SIG-M5 treated with dmso at 0.1 percent for 504 hours (cell line): Measurements from ENCODE around the gene SLC5A9.
"Not testable (repeated sequence)": the region's sequence is repeated elsewhere in the genome, so short reads cannot be mapped to it uniquely, and the experiment has no call there.

Source experiments
- DNase-seq: peaks from one replicate; lab custom pipeline; 2025; ENCODE audit not compliant: unreplicated experiment; lab: John Stamatoyannopoulos, UW

The SLC5A9 gene

DNA sequence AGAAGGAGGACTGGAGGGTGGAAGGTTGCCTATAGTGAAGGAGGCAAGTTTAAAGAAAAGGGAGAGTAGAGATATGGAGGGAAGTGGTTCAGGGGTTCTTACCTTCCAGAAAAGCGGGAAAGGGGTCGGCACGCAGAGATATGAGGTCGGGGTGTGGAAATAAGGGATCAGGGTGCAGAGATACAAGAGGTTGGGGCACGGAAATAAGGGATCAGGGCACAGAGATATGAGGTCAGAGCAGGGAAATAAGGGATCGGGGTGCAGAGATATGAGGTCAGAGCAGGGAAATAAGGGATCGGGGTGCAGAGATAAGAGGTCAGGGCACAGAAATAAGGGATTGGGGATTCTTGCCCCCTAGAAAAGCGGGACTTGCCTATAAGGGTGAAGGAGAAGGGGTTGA, 9.1 kb upstream of the SLC5A9 start:
- DNase-seq = not testable (repeated sequence)

DNA sequence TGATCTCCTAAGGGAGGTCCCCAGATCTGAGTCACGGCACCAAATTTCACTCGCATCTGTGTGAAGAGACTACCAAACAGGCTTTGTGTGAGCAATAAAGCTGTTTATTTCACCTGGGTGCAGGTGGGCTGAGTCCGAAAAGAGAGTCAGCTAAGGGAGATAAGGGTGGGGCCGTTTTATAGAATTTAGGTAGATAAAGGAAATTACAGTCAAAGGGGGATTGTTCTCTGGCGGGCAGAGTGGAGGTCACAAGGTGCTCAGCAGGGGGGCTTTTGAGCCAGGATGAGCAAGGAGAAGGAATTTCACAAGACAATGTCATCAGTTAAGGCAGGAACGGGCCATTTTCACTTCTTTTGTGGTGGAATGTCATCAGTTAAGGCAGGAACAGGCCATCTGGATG, 8.2 kb upstream of the SLC5A9 start:
- not testable (repeated sequence) for DNase-seq

DNA sequence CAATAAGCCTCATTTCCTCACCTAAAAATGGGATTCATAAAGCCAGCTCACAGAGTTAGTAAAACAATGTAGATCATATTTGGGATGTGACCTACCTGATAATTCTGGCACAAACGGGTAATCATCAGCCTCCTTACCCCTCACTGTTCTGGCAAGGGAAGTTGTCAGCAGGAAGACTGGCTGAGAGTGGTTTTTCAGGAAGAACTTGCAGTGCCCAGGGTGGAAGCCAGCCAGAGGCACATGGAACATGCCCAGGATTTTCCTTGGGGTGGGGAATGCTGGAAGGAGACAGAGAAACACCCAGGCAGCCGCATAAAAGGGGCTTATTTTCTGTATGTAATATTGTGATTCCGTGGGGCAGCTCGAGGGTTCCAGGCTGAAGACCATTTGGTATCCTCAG, 7.7 kb upstream of the SLC5A9 start:
- DNase-seq = no peak

DNA sequence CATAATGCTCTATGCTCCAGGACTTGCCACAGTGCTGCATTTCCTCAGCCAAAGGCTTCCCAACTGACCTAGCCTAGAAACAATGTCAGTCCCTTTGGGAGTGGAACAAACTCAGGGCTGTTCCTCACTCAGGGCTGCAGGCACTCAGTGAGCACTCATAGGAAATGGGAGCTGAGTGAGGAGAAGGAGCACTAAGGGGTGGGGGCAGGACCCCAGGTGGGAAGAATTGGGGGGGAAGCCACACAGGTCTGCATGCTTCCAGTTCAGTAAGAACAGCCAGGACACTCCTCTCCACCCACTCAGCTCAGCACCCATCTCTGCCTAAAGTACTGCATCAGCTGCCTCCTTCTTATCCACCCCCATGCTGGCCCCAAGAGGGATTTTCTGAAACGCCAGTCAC, 7.3 kb upstream of the SLC5A9 start:
- DNase-seq = no peak

DNA sequence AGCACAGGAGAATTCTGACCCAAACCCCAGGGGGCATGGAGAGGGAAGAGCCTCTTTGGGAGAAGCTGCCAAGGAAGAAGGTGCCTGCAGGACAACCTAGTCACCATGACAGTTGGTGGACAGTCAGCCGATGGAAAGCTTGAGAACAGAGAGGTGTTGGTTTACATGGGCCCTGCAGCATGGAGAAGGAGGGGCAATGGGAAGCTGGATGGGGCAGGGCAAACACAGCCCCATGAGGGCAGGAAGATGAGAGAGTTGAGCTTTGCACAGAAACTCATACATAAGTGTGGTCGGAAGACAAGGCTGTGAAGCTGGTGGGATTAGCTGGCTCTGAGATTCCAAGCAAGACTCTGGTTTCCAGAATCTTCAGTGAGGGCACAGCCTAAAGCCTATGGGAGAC, 6.6 kb upstream of the SLC5A9 start:
- no peak for DNase-seq

DNA sequence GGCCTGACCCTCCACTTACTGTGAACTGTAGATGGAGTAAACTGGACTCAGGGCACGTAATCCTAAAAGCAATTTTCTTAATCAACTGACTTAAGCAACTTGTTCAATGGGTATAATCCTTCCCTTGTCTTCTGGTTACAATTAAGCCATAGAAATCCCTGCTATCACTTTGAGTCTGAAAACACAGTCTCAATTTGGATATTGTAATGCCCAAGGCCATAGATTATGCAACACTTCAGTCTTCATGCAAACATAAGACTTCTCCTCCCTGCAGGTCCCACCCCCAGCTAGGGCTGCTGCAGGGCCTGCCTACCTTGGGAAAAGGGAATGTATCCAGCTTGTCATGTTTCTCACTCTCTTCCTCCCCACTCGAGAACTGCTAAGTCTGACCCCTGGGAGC, 6.2 kb upstream of the SLC5A9 start:
- no peak for DNase-seq

DNA sequence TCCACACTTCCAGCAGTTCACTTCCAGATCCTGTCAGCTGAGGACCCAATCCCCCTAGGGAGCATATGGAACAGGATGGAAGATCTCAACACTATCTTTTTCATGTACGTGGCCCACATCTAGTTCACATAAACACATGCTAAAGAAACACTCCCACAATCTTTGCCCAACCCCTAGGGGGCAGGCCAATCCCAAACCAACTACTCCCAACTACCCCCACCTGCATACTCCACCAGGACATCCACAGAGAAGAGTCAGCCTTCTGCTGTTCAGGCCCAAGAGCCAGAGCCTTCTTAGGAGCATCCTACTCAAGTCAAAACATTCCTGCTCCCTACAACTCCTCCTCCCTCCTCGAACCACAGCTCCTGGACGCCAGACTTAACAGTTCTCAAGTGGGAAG, 5.6 kb upstream of the SLC5A9 start:
- DNase-seq = no peak

DNA sequence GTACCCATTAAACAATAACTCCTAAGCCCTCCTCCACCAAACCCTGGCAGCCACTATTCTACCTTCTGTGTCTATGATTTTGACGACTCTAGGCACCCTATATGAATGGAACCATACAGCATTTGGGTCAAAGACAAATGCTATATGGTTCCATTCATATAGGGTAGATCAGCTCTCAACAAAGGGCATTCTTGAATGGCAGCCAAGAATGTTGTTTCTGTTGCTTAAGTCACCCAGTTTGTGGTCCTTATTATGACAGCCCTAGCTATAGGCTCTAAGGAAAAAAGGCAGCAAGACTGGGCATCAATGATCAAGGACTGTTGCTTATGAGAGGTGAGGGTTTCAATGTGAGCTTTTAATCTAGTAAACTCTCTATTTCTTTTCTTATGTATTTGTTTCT, 4.7 kb upstream of the SLC5A9 start:
- no peak for DNase-seq

DNA sequence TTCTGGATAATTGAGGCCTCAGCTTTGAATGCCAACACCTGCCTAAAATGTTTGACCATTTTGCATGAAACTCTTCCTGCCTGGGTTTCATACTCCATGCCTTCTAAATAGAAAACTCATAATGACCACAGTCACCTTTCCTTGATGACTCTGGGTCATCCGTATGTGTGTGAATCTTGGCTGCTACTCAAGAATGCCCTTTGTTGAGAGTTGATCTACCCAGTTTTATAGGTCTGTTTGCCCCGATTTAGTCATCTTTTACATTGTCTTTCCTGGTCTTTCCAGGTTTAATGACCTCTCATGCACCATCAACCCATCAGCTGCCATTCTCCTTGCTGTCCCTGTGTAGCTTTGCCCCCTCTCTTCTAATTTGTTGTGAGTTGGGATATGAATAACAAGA, 2.7 kb upstream of the SLC5A9 start:
- DNase-seq = no peak

DNA sequence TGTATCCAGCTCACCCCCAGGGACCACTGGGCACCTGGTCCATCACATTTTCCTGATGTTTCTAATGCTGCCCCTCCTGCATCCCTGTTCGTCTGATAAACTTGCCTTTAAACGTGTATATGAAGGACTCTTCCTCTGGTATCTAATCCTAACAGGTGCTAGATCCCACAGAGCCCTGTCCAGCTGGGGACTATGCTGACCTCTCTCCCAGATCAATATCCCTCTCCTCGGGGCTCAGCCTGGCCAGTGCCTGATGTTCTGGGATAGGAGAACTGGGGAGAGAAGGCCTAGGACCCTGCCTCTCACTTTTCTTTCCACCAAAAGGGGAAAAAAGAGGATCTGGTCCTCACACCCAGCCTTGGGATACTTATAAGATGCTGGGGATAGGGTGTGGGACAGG, 1.4 kb upstream of the SLC5A9 start:
- DNase-seq = no peak

DNA sequence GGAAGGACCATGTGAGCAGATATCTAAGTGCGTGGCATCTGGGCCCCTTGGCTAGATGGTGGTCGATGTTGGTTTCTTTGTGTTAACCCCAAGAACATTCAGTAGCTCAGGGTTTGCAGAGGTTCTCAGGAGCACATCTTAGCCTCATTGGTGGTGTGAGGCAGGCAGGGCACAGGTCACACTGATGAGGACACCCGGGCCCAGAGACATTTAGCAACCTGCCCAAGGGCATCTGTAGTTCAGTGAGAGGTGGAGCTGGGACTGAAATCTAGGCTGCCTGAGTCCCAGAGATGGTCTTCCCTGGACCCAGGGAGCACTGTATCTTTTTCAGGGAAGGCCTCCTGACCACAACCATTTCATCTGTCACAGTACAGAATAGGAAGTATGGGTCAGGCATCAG, 859 bp upstream of the SLC5A9 start:
- DNase-seq = no peak

DNA sequence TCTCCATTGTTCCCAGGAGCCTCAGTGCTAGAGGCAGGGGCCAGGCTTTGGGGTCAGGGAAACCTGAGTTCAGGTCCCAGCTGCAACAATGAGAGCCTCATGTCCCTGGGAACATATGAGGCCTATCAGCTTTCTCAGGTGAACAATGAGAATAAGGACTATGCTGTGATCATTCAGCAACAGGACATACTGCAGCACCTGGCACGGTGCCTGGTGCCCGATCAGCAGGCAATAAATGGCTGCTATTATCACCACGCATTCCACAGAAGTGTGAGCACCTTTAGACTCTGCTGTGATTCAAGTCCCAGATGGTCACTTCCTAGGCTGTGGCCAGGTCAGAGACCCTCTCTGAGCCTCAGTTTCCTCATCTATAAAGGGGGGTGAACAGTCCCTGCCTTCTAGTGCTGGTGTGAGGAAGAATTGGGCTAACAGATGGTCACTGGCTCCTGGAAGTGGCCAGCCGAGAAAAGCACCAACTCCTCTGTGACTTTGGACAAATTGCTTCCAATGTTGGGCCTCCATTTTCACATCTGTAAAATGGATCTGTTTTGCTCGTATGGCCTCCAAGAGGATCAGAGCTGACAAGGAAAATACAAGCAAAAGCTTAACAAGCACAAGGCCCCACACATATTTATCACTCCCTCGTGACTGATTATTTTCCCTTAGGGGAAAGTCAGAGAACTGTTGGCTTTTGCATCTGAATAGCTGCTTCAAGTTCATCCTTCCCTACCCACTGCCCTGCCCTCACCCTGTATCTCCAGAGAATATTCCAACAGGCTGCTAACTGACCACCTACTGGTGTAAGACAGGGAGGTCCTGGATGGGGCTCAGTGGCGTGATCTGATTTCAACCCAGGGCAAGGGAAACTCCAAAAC, 1.1 kb downstream of the SLC5A9 start:
- no peak for DNase-seq

DNA sequence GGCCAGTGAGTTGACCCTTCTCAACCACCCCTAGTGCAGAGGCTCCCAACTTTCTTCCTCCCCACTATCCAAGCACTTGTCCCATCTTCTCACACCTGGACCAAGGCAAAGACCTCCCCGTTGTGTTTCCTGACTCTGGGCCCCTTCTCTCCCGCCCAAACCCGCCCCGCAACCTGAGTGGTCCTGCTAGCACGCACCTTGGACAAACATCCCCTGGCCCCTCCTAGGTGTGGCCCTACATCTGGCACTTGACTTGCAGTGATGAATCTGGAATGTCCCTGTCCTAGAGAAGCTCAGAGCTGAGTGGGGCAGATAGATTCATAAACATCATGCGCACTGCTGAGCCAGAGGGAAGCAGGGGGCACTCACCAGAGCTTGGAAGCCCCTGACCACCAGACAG, 2.3 kb downstream of the SLC5A9 start:
- DNase-seq = no peak

DNA sequence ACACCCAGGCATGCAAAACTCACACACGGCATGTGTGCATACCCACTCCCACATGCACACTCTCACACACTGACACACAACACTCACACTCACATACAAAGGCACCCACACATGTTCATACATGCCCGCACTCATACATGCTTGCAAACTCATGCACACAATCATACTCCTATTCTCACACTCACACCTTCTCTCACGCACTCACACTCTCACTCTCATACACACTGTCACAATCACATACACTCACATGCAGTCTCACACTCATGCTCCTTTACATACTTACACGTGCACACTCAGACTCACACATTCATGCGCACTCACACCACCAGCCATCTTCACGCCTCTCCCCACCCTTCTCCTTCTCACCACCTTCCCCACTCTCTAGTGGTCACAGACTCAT, 3.1 kb downstream of the SLC5A9 start:
- no peak for DNase-seq

DNA sequence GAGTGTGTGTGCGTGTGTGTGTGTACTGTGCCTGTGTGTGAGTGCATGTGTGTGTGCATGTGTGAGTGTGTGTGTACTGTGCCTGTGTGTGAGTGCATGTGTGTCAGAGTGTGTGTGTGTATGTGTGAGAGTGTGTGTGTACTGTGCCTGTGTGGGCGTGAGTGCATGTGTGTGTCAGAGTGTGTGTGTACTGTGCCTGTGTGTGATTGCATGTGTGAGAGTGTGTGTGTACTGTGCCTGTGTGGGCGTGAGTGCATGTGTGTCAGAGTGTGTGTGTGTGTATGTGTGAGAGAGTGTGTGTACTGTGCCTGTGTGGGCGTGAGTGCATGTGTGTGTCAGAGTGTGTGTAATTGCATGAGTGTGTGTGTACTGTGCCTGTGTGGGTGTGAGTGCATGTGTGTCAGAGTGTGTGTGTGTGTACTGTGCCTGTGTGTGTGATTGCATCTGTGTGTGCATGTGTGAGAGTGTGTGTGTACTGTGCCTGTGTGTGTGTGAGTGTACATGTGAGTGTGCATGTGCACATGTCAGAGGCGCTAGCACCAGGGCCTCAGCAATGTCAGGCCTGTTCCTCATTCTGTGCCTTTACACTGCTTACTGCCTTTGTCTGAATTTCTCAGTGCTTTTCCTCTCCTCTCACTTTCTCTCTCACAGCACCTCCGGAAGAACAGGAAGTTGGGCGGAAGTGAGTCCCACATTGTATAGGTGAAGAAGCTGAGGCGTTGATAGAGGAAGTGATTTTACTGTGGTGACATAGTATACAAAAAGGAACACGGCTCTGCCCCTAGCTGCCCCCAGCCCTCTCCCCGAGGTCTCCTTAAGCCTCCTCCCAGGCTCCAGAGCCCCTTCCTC, 4.9 kb downstream of the SLC5A9 start:
- no peak for DNase-seq

DNA sequence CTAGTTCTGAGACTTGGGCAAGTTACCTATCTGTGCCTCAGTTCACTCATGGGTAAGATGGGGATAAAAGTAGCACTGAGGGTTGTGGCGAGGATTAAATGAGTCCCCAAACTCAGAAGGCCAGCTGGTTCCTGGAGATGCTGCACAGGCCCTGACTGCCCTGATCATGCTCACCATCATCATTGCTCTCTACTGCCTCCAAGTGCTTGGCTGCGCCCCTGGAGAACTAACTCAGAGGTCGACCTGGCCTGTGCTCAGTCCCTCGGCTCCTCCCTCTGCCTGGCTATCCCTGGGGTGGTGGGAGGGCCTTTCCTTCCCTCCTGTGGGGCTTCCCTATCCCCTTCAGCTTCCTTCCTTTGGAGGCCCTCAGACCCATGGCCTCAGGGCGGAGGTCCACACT, 5.6 kb downstream of the SLC5A9 start:
- DNase-seq = no peak

DNA sequence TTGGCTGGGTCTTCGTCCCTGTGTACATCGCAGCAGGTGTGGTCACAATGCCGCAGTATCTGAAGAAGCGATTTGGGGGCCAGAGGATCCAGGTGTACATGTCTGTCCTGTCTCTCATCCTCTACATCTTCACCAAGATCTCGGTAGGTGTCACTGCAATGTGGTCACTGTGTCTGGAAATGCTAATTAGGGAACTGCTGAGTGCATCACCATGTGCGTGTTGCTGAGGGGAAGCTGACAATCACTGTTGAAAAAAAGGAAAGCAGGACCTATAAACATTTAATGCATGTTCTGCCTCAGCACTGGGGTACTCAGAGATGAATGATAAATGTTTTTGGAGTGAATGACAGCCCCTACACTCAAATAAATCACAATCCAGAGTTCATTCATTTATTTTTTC, 6.8 kb downstream of the SLC5A9 start:
- no peak for DNase-seq

DNA sequence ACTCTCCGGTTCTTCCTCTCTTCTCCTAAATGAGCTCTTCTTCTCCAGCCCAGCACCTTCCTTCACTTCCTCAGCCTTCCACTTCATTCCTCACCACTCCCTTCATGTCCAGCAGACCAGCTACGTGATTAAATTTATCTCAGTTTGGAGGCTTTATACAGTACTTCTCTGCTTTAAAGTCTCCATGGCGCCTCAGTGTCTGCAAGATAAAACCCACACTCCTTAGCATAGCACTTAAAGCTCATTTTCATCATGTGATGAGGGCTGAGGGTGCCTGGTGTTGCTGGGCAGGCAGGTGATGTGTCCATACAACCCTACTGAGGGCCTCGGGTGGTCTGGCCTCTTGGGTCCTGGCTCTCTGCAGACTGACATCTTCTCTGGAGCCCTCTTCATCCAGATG, 7.7 kb downstream of the SLC5A9 start:
- DNase-seq = no peak

DNA sequence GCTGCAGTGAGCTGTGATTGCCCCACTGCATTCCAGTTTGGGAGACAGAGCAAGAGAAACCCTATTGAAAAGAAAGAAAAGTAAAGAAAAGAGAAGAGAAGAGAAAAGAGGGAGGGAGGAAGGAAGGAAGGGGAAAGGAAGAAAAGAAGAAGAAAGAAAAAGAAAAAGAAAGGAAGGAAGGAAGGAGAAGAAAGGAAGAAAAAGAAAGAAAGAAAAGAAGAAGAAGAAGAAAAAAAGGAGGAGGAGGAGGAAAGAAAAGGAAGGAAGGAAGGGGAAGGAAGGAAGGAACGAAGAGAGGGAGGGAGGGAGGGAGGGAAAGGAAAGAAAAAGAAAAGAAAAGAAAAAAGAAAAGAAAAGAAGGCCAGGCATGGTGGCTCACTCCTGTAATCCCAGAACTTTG, 10.2 kb downstream of the SLC5A9 start:
- DNase-seq = no peak

DNA sequence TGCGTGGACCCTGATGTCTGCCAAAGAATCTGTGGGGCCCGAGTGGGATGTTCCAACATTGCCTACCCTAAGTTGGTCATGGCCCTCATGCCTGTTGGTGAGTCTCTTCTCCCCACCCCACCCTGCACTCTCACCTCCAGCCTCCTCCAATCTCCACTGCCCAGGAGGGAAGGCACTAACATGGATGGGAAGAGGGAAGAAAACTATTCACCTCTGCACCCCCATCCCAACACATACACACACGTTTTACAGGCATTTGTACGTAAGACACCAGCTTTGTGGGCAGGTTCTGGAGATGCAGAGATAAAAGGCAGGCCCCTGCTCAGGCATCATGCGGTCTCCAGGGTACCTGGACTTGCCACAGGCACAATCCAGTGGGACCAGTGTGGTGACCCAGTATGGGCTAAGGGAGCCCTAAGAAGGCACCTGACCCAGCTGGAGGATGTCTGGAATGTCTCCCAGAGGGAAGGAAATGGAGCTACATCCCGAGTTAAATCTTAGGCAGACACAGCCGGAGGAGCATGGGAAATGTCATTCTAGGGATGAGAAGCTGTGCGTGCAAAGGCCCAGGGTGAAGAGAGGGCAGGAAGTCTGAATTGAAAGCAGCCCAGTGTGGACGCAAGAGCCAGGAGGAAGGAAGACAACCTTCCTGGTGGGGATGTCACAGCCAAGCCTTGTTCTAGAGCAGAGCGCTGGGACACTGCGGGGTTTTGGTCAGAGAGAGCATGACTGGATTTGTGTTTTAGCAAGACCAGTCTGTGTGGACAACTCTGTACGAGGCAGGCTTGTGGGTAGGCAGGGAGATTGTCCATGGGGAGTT, 11.4 kb downstream of the SLC5A9 start:
- no peak for DNase-seq

DNA sequence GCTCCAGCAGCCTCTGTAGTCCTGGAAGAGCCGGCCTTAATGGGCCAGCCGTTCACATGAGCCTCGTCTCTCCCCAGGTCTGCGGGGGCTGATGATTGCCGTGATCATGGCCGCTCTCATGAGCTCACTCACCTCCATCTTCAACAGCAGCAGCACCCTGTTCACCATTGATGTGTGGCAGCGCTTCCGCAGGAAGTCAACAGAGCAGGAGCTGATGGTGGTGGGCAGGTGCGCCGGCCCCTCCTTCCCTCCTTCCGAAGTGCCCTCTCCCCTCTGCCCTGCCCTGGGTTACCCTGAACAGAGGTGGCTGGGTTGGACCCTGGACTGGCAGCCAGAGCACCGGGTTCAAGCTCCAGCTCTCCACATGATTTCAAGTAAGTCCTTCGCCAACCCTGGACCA, 13.1 kb downstream of the SLC5A9 start:
- DNase-seq = no peak
